ENCODE measurements around the gene TEAD2.

TEAD2 gene

DNA sequence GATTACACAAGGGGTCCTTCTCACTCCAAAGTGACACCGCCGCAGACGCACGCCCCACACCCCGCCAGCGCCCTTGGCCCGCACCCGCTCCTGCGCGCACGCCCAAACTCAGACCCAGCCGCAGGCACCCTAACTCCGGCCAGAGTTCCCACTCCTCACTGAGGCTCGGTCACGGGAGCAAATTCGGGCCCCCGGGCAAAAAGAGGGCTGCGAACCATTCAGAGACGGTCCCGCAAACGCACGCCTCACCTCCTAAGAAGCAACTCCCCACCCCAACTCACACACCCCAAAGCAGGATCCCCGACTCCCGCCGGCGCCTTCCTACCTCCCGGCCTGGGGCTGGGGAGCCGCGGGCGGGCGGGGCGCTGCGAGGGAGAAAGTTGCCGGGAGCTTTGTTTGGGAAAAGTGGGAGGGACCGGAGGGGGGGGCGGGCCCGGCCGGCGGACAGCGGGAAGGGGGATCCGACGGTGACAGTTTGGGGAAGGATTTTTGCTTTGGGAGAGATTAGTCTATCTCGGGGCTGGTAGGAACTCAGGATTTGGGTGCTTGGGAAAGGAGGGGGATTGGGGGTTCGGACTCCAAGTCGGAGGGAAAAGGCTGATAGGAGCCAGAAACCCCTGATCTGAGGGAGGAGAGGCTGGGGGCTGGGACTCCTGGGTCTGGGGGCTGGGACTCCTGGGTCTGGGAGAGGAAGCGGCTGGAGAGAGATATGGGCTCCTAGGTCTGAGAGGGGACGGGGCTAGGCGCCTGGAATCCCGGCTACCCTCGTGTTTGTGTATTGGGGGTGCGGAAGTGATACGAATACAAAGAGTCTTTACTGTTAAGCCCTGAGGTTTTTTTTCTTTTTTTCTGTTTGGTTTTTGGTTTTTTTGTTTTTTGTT, at the start of gene TEAD2:
TEAD2 (minus strand) TSS at position 369 of the 881 bp plus-strand sequence. CDS start 2,341 bp downstream, outside the sequence.
- DNase-seq, result no peak

DNA sequence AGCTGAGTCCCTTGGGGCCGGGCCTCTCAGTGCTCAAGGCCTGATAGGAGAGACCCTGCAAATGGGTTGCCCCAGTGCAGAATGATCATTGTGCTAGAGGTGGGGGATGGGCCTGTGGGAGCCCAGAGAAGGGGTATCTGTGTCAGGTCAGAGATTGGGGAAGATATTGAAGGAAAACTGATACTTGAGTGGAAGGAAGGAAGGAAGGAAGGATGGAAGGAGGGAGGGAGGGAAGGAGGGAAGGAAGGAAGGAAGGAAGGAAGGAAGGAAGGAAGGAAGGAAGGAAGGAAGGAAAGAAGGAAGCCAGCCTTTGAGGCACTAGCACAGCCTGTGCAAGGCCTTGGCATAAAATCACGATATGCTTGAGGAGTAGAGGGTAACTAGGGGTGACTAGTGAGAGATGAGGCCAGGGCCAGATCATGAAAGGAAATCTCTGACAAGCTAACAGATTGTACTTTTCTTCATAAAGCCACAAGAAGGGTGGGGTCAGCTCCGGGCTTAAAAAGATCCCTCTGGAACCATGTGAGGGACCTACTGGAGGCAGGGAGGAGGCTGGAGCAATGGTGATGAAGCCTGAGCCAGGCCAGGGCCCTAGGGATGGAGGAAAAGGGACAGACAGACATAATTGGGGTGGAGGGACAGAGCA, 49.6 kb upstream of the TEAD2 start:
- DNase-seq, result no peak

DNA sequence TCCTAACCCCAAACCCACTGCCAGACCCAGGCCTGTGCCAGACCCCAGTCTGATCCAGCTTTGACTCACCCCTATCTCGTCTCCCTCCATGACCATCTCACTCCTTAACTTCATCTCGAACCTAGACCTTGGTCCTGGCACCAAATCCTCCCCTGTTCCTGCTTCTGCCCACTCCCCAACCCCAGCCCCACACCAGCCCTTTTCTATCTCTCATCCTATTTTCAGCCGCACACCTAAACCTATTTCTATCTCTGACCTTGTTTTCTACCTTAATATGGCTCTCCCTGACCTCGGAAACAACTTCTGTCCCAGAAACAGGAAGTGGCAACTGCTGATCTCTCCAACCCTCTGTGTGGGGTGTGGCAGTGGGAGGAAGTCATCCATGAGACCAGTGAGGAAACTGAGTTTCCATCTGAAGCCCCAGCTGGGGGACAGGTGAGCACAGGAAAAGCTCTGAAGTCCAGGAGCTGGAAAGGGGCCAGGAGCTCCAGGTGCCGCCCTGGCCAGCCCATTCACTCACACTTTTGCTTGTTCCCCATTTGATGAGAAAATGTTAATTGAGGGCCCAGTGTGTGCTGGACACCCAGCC, 47.3 kb upstream of the TEAD2 start:
- no peak for DNase-seq

DNA sequence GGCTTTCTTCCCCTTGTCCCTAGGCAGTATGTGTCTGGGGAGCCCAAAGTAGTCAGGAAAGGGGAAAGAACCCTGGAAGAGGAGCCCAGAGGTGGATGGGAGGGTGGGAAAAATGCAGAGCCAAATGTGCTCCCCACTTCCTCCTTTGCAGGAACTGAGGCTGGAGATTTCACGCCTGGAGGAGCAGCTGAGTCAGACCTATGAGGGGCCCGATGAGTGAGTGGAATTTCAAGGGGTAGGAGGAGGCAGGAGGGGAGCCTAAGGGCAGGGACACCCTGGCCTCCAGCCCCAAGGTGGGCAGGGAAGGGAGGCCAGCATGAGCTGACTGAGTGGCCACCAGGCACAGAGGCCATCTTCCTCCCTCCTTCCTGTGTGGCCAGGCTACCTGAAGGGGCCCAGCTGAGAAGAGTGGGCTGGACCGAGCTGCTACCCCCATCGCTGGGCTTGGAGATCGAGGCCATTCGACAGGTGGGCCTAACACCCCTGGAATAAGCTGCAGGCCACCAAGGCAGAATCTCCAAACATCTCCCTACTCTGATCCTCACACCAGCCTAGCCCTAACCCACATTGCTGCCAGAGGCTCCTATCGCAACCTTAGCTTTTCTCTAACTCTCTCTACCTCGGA, 46.7 kb upstream of the TEAD2 start:
- no peak for DNase-seq

DNA sequence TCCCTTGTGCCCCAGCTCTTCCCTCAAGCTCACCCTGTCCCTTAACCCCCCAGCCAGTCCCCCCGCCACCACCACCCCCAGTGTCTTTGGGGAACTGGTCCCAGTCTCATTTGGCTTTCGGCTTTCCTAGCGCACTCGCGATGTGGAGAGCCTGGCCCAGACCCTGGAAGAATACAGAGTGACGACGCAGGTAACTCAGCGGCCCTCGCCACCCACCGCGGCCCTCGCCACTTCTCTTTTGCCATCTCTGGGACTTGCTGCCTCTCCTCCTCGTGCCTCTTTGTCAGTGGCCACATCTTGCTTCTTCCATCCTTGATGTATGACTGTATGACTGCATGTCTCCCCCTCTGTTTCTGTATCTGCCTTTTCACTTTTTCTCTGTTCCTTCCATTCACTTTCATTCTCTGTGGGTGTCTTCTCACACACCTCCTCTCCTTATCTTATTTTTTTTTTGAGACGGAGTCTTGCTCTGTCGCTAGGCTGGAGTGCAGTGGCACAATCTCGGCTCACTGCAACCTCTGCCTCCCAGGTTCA, 45.3 kb upstream of the TEAD2 start:
- no peak for DNase-seq

DNA sequence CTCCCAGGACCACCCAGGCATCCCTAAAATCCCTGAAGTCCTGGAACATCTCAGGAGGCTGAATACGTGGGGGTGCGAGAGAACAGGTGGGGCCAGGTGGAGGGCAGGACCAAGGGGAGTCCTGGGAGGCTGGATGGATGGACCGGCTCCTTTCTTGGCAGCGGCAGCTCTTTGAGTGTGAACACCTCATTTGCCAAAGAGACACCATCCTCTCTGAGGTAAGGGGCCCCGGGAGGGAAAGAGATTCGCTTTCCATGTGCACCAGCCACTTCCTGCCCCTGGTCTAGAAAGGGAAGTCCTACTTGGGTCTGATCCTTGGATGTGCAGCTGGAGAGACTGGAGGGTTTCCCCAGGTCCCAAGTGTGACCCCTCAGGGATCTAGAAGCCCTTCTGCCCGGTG, 44.9 kb upstream of the TEAD2 start:
- DNase-seq, result no peak

DNA sequence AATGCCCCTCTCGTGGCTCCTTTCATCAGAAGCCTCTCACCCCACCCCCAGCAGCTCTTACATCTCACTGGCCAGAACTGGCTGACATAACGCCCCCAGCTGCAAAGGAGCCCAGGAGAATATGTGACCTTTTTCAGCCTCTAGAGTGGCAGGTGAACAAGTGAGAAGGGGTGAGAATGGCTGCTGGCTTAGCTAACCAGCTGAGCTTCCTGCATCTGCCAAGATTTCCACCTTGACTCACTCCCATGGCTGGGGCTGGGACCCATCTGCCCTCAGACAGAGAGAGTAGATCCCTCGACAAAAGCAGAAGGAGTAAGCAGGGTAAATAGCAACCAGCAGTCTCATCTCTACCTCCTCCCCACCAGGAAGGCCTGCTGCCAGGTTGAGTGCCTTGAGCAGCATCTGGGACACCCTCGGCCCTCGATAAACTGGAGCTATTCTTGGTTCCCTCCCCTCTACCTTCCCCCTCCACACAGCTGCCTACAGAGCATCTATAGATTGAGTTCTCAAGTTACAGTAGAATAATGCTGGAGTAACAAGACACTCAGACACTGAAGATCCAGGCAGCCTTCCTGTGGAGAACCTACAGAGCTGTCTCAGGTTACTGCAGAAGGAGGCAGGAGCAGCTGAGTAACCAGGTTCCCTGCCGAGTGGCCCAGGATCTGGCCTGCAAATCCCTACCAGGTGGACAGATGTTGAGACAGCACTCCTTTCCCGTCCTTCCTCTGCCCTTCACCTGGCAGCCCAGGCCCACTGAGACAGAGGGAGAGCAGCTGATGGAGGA, 41.4 kb upstream of the TEAD2 start:
- no peak for DNase-seq

DNA sequence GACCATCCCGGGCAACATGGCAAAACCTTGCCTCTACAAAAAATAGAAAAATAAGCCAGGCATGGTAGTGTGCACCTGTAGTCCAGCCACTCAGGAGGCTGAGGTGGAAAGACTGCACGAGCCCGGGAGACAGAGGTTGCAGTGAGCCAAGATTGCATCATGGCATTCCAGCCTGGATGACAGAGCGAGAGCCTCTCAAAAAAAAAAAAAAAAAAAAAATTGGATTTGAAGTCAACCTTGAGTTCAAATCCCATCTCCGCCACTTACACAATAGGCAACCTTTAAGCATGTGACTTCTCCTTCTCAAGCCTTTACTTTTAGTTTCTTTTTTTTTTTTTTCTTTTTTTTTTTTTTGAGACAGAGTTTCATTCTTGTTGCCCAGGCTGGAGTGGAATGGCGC, 37.8 kb upstream of the TEAD2 start:
- no peak for DNase-seq

DNA sequence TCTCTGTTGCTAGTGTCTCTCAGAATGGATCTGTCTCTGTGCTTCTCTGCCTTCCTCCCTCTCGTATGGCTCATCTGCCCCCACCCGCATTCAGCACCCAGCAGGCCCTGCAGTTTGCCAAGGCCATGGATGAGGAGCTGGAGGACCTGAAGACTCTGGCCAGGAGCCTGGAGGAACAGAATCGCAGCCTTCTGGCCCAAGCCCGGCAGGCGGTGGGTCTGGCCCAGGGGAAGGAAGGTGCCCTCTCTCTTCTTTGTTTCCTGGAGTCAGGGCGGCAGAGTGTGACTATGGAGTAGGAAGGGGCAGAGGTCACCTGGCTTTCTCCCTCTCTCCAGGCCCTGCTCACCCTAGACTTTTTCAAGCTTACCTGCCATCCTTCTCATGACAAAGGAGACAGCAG, 36.7 kb upstream of the TEAD2 start:
- no peak for DNase-seq

DNA sequence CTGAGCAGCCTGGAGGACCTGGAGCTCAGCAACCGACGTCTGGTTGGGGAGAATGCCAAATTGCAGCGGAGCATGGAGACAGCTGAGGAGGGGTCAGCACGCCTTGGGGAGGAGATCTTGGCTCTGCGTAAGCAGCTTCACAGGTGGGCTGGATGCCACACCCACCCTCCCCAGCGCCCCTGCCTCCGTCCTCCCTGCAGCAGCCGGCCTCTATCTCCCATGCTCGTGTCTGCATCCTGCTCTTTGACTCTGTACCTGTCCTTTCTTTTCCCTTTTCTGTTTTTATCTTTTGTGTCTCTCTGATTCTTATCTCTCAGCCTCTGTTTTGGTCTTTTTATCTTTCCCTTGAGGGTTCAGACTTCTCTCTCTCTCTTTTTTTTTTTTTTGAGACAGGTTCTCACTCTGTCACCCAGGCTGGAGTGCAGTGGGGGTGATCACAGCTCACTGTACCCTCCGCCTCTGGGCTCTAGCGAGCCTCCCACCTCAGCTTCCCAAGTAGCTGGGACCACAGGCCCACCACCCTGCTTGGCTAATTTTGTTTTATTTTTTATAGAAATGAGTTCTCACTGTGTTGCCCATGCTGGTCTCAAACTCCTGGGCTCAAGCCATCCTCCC, 35.9 kb upstream of the TEAD2 start:
- DNase-seq, result no peak

DNA sequence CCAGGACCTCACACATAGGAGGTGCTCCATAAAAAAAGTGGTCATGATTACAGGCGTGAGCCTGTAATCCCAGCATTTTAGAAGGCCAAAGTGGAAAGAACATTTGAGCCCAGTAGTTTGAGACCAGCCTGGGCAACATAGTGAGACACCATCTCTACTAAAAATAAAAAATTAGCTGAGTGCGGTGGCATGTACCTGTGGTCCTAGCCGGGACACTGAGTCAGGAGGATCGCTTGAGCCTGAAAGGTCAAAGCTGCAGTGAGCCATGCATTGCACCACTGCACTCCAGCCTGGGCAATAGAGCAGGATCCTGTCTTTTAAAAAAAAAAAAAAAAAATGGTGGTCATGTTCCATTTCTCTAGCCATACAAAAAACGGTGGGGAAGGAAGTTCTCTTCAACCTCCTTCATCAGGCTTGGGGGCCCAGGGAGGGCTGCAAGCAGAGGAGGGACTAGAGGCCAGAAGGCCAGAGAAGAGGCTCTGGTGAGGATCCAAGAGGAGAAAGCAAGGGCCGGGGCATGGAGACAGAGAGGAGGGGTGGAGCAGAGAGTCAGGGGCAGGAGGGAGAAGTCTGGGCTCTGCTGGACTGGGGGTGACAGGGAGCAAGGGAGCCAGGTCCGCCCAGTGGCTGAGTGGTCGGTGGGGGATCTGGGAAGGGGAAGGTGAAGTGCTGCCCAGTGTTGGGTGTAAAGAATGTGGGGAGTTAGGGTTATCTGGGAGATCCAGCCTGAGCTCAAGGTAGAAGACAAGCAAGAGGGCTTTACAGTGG, 34.7 kb upstream of the TEAD2 start:
- no peak for DNase-seq

DNA sequence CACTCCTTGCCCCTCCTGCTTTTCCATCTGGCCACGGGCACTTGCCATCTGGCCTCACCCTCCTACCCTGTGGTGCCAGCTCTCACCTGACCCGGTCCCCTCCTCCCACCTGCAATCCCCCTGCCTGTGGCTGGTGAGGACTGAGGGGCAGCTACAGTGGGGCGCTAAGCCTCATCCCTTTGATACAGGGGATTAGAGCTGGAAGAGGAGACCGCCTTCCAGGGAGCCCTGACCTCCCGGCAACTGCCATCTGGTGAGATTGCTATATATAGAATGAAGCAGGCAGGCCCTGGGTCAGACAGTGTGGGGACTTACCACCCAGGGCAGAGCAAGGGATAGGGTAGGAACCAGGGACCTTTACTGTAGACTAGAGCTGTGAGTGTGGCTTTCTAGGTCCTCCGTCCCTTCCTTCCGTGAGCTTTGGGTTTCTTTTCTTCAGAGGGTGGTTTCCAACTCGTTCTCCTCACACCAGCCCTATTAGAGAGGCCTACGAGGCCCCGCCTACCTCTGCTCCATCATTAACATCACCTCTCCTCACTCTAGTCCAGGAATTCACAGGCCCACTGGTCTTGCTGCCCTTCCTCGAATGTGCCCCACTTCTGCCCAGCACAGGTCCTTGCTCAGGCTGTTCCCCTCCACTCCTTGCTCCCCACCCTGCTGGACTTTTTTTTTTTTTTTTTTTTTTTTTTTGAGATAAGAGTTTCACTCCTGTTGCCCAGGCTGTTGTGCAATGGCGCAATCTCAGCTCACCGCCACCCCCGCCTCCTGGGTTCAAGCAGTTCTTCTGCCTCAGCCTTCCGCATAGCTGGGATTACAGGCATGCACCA, 33.6 kb upstream of the TEAD2 start:
- DNase-seq, result no peak

DNA sequence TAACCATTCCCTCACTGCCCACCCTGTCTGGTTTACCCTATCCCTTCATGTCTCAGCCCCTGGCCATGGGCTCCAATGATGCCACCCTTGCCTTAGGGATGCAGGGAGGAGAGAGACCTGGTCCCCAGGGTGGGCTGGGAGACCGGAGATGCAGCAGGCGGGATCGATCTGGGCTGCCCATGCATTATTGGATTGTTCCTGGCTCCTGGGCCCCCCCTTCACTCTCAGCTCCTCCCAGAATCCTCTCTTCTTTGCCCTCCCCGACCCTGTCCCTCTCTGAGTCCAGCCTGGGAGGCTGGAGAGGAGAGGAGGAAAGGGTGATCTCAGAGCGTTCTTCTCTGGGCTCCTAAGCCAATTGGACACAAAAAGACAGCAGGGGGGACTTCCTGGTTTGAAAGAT, 31.7 kb upstream of the TEAD2 start:
- DNase-seq, result no peak

DNA sequence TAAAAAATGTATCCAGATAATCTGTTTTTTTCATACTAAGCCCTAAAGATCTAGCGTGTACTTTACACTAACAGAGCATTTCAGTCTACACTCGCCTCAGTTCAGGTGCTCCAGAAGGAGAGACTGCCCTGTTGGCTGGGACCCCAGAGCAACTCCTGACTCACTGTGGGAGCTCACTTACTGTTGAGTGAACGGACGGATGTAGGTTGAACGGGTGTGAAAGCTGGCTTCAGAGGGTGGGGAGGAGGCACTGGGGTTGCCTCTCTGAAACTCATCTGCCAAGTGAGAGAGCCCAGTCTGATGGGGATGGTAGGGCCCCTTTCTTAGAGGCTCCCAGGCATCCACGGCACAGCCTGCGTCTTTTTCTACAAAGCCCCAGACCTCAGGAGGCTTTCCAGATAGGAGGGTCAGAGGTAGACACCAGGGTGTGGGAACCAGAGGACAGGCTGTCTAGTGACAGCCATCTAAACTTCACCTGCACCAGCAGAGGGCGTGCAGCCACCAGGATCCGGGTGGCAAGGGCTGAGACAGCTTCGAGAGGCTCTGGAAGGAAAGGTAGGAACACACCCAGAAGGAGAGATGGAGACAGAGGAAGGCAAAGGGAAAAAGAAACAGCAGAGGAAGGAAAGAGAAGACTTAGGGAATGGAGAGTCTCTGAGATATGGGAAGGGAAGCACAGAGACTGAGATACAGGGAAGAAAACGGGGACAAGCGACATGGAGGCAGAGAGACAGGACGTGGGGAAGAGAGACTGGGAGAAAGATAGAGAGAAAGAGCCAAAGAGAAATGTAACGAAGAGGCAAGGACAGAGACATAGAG, 29.6 kb upstream of the TEAD2 start:
- DNase-seq, result no peak

DNA sequence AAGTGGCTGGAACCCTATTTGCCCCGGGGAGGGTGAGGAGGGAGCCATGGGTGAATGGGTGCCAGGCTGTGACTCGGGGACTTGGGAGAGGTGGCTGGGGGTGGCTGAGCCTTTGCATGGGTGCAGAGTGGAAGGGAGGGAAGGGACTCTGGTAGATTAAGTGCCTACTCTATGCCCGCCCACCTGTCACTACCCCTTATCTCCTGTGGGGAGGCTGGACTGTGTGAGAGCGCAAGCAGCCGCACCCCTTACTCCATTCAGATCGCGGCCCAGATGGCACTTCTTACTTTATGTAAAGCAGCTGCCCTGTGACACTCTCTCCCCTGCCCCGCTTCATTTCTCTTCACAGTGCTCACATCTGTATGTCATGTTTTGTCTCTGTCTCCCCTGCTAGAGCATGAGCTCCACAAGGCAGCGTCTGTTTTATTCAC, 28.7 kb upstream of the TEAD2 start:
- no peak for DNase-seq

DNA sequence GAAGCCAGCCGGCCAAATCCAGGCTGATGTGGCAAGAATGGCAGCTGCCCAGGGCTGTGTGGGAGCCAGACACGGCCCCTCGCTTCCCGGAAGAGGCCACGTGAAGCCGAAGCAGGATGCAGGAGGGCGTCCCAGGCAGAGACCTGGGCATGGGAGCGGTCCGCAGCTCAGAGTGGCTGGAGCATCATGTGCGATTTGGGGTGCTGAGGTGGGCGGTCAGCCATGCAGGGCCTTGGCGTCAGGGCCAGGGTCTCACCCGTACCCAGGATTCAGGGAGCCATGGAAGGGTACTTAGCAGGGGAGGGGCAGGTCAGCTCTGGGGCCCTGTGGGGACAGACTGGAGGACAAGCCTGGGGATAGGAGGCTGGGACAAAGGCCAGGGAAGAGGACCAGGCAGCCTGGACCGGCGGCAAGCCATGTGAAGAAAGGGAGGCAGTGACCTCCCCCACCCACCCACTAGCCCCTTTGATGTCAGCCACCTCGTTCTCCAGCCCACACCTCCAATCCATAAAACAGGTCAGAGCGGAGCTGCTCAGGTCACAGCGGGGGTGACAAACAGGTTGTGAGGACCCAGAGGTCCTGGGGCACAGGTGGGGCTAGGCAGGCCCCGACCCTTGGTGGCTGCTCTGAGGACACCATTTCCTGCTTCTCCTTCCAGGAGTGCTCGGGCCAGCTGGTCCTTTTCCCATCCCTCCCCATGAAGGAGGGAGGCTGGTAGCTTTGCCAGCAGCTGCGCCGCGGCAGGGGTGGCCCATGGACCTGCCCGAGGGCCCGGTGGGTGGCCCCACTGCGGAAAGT, 28.1 kb upstream of the TEAD2 start:
- DNase-seq, result no peak

DNA sequence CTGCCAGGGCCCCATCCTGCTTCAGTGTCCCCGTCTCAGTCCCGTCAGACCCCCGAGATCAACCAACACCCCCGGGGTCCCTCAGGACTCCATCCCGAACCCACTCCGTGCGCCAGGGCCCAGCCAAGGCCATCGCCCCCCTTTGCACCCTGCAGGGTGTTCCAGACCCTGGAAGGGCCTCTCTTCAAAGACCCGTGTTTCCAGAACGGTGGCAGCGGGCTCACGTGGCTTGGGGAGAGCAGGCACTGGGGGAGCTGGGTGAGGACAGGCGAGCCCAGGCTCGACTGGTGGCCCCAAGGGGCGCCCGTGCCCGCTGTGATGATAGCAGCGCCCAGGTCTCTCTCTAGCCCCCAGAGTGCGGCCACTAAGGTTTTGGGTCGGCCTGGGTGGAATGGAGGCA, 27.2 kb upstream of the TEAD2 start:
- no peak for DNase-seq

DNA sequence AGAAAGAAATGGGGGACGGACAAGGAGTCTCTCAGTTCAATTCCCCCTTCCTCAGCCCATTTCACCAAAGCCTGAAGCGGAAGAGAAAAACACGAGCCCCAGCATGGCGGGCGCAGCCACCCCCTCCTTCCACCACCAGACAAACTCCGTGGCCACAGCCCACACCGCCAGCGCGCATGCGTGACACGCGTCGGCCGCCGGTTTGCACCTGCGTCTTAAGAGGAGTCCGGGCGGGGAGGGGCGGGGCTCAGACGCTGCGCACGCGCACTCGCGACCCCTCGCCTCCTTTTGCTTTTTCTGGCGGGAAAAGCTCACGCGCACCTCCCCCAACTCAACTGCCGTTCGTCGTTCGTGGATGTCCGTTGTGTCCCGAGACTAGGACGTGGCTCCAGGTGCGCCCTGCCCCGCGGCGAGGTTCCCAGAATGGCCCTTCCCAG, 25.7 kb upstream of the TEAD2 start, which contains the start of gene KASH5:
KASH5 (plus strand) TSS at position 314 of the 437 bp plus-strand sequence. CDS start 2,635 bp downstream, outside the sequence.
- DNase-seq, result no peak
